Naive B cell (primary cell): ENCODE results near the gene ANG. TPM values are rescaled to one million over a fixed set of nuclear protein-coding genes. Genes with fewer than 3 reads are reported as not detected.
"Not testable (repeated sequence)": the region's sequence is repeated elsewhere in the genome, so short reads cannot be mapped to it uniquely, and the experiment has no call there.

Experiments
- ATAC-seq, 2 donors: fragments of 150-1000 bp; cut with Tn5 transposase; 2 replicates each; pipeline ENCODE4 v1.10.0; 2021; ENCODE audit warnings: low read depth in 2 of 2, mild to moderate bottlenecking in 2 of 2, moderate library complexity in 2 of 2
- DNase-seq: peaks from one replicate; pipeline ENCODE4 v3.0.0; 2022
- H3K27ac Mint-ChIP-seq, 6 donors: one replicate each; pipeline ENCODE4 v1.8.0; 2020 to 2022; ENCODE audit warnings: mild to moderate bottlenecking in 6 of 6, mixed read lengths in 6 of 6, moderate library complexity in 5 of 6, inconsistent platforms in 2 of 6
- H3K27me3 Mint-ChIP-seq, 3 donors: one replicate each; pipeline ENCODE4 v1.8.0; 2021 to 2022; ENCODE audit warnings: mixed read lengths in 3 of 3, mild to moderate bottlenecking in 1 of 3
- H3K36me3 Mint-ChIP-seq, 2 donors: one replicate each; pipeline ENCODE4 v1.8.0; 2020 to 2022; ENCODE audit warnings: mixed read lengths in 2 of 2, inconsistent platforms in 1 of 2, mild to moderate bottlenecking in 1 of 2
- H3K4me1 Mint-ChIP-seq, 3 donors: one replicate each; pipeline ENCODE4 v1.8.0; 2020 to 2022; ENCODE audit warnings: mixed read lengths in 3 of 3, inconsistent platforms in 1 of 3, mild to moderate bottlenecking in 1 of 3, moderate library complexity in 1 of 3
- H3K4me3 Mint-ChIP-seq, 8 donors: one replicate each; pipeline ENCODE4 v1.8.0; 2020 to 2022; ENCODE audit warnings: mild to moderate bottlenecking in 8 of 8, mixed read lengths in 8 of 8, moderate library complexity in 8 of 8, inconsistent platforms in 2 of 8
- H3K9me3 Mint-ChIP-seq, 7 donors: one replicate each; pipeline ENCODE4 v1.8.0; 2020 to 2022; ENCODE audit warnings: mixed read lengths in 7 of 7, mild to moderate bottlenecking in 5 of 7, inconsistent platforms in 2 of 7, moderate library complexity in 1 of 7
- polyA plus RNA-seq, 6 donors: library from polyadenylated mRNA; unstranded; fragments of 300-500 nt; fragmentation: Illumina TruSeq; gene quantifications; one replicate each; pipeline ENCODE4 v1.2.3, GENCODE V29; 2021; ENCODE audit warnings: low read depth in 6 of 6

The ANG gene
- under 1 TPM in 3 of 6 donors, not detected in 3; 0.53 to 0.63 (median 0.57) TPM for polyA plus RNA-seq

DNA sequence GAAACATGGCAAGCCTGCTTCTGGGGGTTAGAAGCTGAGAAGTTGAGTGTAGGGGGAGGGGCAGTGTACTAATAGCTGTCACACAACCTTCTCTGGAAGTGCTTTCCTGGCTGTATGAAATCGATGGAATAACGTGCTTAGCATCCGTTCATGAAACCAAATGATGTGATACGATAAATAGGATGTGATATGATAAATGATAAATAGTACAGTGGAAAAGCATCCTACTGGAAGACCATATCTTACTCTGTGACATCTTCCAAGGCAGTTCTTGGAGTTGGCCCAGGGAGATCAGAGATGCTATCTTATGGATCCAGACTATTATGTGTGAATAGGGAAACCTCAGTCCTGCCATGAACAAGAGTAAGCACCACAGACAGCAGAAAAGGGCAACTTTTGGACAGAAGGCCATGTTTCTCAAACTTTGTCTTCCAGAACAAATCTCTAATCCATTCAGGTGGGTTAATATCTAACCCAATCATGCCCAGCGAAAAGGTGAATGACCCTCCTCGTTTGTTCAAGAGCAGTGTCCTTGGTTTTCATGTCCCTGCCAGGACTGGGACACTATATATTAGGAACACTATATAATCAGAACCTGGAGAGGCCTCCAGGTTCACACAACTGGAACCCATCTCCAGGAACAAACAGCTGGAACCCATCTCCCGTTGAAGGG lies at the start of gene ANG:
Gene ANG (plus strand): TSS at position 598 of the 673 bp plus-strand sequence. CDS start 4,801 bp downstream, outside the sequence.
- Mint-ChIP-seq H3K4me3 (no peak within 1 kb of the TSS), H3K27ac (no peak within 1 kb of the TSS), H3K9me3 (no peaks in the 10 kb centered on the region), H3K36me3 (no peaks in the 10 kb centered on the region), H3K4me1 (peaks cover 4 to 17% (median 13%) of the 10 kb centered on the region in 3 donors), H3K27me3 (peaks cover 0 to 6% (median 4%) of the 10 kb centered on the region in 3 donors)
- ATAC-seq, result no peak
- DNase-seq, result no peak

DNA sequence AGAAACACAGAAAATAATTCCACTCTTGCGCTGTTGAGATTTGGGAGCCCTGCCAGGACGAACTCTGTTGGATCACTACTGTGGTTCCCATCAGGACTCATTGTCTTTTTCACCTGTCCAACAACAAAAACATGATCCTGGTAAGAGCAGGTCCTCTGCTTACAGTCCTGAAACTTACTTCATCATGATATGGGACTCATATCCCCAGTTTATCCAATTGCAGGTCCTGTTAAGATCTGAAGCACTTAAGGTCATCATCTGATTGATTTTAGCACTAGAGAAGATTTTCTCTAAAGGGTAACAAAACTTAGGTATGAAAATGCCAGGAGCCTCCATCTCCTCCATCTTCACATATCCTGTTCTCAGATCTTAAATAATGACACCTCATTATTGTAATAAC lies 47.0 kb upstream of the ANG start, which contains the start of gene OR6S1:
Gene OR6S1 (minus strand): TSS at position 101 of the 400 bp plus-strand sequence. CDS start 0 bp downstream, at position 101.
- no peaks in the 10 kb centered on the region for H3K9me3 Mint-ChIP-seq
- H3K36me3 Mint-ChIP-seq, result no peaks in the 10 kb centered on the region
- no peak for ATAC-seq
- DNase-seq, result no peak
- H3K27ac Mint-ChIP-seq, result no peak within 1 kb of the TSS
- no peak within 1 kb of the TSS for H3K4me3 Mint-ChIP-seq
- H3K27me3 Mint-ChIP-seq, result peaks cover 33 to 62% (median 59%) of the 10 kb centered on the region in 3 donors
- H3K4me1 Mint-ChIP-seq, result peaks cover 0 to under 1% (median 0%) of the 10 kb centered on the region in 3 donors

DNA sequence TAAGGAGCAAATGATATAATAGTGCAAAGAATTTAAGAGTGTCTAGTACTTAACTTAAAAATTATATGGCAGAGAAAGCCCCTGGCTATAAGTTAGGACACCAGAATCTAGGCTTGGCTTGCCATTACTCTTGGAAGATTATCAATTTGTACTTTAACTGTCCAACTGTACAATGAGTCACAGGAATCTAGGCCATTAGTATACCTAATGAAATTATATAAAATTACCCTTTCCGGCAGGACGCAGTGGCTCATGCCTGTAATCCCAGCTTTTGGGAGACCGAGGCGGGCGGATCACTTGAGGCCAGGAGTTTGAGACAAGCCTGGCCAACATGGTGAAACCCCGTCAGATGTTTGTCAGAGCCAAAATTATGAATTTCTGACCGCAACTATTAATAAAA lies 46.4 kb upstream of the ANG start:
- no peaks in the 10 kb centered on the region for H3K9me3 Mint-ChIP-seq
- ATAC-seq (no peak), DNase-seq (no peak)
- no peaks in the 10 kb centered on the region for H3K36me3 Mint-ChIP-seq
- H3K27ac Mint-ChIP-seq, result no peak overlapping the region
- no peak overlapping the region for H3K4me3 Mint-ChIP-seq
- peaks cover 33 to 59% (median 57%) of the 10 kb centered on the region in 3 donors for H3K27me3 Mint-ChIP-seq
- H3K4me1 Mint-ChIP-seq, result no peaks in the 10 kb centered on the region

DNA sequence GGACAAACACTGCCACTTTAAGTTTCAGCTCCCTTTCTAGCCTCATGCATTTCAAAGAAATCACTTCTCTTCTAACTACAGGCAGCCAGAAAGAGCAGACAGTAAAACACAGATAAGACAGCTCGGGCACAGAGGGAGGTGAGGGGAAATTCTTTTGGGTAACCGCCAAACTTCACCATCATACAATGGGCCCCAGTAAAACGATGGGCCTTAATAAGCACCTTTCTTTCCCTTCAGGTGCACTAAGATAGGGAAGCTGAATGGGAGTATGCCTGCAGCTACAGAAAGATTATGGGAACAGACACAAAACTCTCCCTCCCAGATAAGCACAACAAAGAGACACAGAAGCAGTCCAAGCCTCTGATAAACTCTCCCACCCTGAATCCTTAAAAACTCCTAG lies 45.8 kb upstream of the ANG start:
- H3K4me3 Mint-ChIP-seq, H3K9me3 Mint-ChIP-seq, H3K4me1 Mint-ChIP-seq, H3K27ac Mint-ChIP-seq, H3K36me3 Mint-ChIP-seq, ATAC-seq, DNase-seq: not testable (repeated sequence)
- peaks cover 33 to 61% (median 57%) of the 10 kb centered on the region in 3 donors for H3K27me3 Mint-ChIP-seq

DNA sequence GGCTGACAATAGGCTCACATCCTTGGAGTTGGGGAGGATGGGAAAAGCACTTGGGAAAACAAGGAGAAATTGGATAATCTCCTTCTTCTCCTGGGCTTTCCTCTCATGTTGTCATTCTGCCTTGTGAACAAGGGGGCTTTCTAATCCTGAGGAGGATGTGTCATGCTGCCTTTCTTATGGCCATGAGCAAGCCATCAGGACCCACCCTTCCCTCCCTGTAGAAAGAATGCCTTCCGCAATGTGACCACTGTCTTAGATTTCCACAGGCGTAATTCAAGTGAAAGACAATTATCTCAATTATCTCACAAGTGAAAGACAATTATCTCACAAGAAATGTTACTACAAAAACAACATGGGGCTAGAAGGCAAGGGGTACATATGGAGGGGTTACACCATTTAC lies 44.0 kb upstream of the ANG start:
- Mint-ChIP-seq H3K4me1 (no peaks in the 10 kb centered on the region), H3K4me3 (no peak overlapping the region), H3K9me3 (no peaks in the 10 kb centered on the region), H3K36me3 (no peaks in the 10 kb centered on the region), H3K27me3 (peaks cover 39 to 60% (median 59%) of the 10 kb centered on the region in 3 donors), H3K27ac (no peak overlapping the region)
- DNase-seq (no peak), ATAC-seq (no peak)

DNA sequence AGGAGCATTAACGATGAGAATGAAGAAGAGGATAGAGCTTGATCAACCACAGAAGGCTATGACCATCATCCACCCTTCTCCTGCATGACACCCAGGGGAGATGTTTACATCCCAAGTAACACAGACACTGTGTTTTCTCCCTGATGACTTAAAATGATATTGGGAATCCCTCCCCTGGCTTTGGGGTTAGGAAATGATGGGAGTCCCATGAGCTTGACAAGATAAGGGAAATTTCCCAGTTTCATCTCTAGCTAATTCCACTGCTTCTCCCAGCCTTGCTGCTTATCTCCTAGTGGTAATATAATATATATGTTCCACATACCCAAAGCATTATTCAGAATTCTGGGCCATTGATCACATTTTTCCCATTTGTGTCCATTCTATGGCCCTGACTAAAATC lies 43.1 kb upstream of the ANG start:
- Mint-ChIP-seq H3K36me3 (no peaks in the 10 kb centered on the region), H3K27ac (no peak overlapping the region), H3K27me3 (peaks cover 38 to 60% (median 58%) of the 10 kb centered on the region in 3 donors), H3K4me1 (no peaks in the 10 kb centered on the region), H3K4me3 (no peak overlapping the region), H3K9me3 (no peaks in the 10 kb centered on the region)
- no peak for ATAC-seq
- DNase-seq, result no peak

DNA sequence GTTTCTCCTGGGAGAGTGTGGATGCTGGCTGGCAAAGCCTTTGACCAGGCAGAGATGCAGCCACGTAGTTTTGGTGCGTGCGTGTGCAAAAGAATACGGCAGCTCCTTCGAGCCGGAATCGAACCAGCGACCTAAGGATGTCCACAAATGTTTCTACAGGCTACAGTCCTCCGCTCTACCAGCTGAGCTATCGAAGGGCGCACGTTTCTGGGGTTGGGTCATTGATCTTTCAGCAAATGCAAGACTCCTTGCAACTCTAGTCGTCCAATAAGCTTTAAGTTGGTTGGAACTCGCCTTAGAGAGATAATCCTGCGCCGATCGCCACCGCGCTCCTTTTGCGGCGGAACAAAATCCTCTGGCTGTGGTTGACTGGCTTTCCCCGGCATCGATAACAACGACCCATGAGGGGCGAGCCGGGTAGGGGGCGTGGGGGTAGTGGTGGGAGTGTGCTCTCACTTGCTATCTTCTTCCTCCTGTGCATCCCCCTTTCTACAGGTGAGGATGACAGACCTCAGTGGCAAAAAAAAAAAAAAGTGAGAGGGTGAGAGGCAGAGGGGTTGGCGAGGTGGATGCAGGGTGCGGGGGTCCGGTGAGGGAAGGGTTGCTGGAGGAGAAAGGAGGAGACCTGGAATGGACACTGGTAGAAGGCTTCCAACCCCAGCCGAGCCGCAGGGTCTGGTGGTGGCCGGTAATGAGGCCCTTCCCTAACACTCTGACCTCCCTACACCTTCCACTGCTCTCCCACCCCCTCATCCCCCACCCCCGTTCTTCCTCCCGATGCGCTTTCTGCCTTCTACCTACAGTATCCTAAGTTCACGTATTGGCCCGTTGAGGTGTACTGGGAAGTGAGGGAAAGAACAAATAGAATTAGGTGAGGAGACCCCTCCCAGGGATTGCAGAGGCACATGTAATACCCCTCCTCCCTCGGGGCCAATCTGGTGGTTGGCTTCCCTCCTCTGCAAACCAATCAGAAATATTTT lies 35.3 kb upstream of the ANG start:
- peak overlapping the region in 3 of 6 donors; percentile 49 to 74 (median 63) for H3K27ac Mint-ChIP-seq
- H3K9me3 Mint-ChIP-seq, result peaks cover 0 to 2% (median 0%) of the 10 kb centered on the region in 7 donors
- H3K36me3 Mint-ChIP-seq, result peaks cover 3 to 8% of the 10 kb centered on the region in 2 donors
- peak overlapping the region; percentile 21 to 80 (median 66) for H3K4me3 Mint-ChIP-seq
- H3K4me1 Mint-ChIP-seq, result peaks cover 26 to 29% (median 29%) of the 10 kb centered on the region in 3 donors
- DNase-seq (no peak), ATAC-seq (peak; percentile 28 to 57)
- peaks cover 62 to 74% (median 68%) of the 10 kb centered on the region in 3 donors for H3K27me3 Mint-ChIP-seq

DNA sequence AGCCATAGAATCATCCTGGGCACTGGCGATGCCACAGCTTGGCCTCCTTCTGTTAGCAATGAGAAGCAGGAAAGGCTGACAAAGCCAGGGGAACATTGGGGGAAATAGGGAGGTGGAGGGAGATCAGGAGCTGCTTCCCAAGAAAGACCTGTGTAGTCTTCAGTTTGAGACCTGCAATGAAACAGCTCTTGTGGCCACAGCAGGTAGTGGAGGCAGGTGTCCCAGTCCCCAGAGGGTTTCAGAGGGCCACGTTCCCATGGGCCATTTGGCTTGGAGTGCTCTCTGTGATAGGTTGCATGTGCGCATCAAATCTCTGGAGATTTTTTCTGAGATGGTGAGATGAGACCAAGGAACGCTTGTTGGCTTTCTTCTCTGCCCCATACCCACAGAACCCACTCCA lies 32.7 kb upstream of the ANG start:
- peaks cover 65 to 74% (median 73%) of the 10 kb centered on the region in 3 donors for H3K27me3 Mint-ChIP-seq

DNA sequence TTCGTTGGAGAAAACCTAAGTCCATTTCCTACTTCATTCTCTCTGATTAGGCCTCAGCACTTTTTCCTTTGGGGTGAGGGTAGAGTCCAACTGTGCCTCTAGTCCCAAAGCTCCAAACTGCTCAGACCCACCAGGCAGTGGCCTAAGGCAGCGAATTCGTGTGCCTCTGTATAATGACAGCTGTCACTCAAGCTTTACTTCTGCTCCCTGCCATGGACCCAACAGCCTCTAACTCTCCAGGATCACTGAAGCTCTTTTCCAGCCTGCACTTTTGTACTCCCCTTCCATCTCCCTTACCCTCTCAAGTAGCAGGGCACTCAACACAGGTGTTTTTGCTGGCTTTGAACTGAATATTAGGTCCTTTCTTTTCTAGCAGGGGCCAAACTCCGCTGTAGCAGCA lies 32.3 kb upstream of the ANG start:
- H3K27me3 Mint-ChIP-seq, result peaks cover 64 to 72% (median 71%) of the 10 kb centered on the region in 3 donors
- H3K9me3 Mint-ChIP-seq, result peaks cover 0 to 2% (median 0%) of the 10 kb centered on the region in 7 donors
- ATAC-seq, result no peak
- H3K4me3 Mint-ChIP-seq, result no peak overlapping the region
- peaks cover 28 to 29% (median 29%) of the 10 kb centered on the region in 3 donors for H3K4me1 Mint-ChIP-seq
- peaks cover 3 to 8% of the 10 kb centered on the region in 2 donors for H3K36me3 Mint-ChIP-seq
- H3K27ac Mint-ChIP-seq, result no peak overlapping the region
- DNase-seq, result no peak

More for the DNA sequence above, 32.7 kb upstream of the ANG start:
- Mint-ChIP-seq H3K36me3 (peaks cover 3 to 8% of the 10 kb centered on the region in 2 donors), H3K27ac (no peak overlapping the region), H3K4me1 (peaks cover 28 to 29% (median 29%) of the 10 kb centered on the region in 3 donors), H3K9me3 (peaks cover 0 to 2% (median 0%) of the 10 kb centered on the region in 7 donors), H3K4me3 (no peak overlapping the region)
- ATAC-seq, result no peak
- DNase-seq, result no peak

DNA sequence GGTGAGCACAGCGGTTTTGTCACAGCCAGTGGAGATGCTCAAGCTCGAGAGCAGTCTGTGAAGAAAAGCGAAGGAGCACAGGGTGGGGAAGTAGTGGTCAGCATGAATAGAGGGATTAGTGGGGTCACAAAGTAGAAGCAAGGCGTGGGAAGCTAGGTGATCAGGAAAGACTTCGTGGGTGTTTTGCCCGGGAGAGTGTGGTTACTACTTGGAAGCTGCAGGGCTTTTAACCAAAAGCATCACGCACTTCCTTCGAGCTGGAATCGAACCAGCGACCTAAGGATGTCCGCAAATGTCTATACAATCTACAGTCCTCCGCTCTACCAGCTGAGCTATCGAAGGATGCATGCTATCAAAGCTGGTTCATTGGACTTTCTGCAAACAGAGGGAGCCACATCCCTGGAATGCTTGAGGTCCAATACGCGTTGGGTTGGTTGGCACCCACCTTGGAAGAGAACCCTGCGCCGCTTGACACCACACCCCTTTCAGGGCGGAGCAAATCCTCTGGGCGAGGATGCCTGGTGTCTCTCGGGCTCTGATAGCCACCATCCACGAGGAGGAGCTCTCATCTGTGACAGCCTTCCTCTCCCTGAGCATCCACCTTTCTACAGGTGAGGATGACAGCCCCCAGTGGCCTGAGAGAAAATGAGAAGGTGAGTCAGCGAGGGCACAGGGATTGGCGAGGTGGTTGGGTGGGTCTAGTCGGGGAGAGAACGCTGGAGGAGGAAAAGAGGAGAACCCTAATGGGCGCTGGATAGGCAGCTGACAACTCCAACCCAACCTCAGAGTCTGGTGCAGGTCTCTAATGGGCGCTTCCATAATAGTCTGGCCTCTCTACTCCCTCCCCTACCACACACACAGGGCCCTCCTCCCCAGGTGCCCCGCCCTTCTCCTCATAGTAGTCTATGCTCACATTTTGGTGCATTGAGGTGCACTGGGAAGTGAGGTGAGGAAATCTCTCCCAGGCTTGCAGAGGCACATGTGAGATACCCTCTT lies 31.1 kb upstream of the ANG start:
- DNase-seq, result no peak
- H3K27me3 Mint-ChIP-seq, result peaks cover 53 to 64% (median 60%) of the 10 kb centered on the region in 3 donors
- H3K4me3 Mint-ChIP-seq, result peak overlapping the region in 2 of 8 donors; percentile 17 to 23
- no peak for ATAC-seq
- peaks cover 28 to 34% (median 30%) of the 10 kb centered on the region in 3 donors for H3K4me1 Mint-ChIP-seq
- H3K9me3 Mint-ChIP-seq, result peaks cover 0 to 2% (median 0%) of the 10 kb centered on the region in 7 donors
- peaks cover 3 to 8% of the 10 kb centered on the region in 2 donors for H3K36me3 Mint-ChIP-seq
- H3K27ac Mint-ChIP-seq, result peak overlapping the region in 2 of 6 donors; percentile 16 to 82

DNA sequence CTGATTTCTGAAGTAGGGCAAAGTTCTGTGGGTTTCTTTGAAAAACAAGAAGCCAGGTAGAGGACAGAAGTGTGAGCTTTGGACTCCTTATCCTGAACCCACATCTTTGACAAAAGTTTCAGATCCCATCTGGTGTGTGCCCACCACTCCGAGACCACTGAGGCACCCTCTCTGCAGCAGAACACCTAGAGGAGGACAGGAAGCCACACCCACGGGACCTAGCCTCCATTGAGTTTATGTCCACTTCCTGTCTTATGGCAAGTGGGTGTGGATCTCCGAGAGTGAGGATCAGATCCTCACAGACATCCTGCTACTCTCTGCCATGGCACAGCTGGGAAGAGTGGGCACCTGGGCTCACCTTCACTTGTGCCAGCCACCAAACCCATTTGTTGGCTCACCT lies 30.3 kb upstream of the ANG start:
- no peak for DNase-seq
- Mint-ChIP-seq H3K4me3 (no peak overlapping the region), H3K27me3 (peaks cover 46 to 58% (median 53%) of the 10 kb centered on the region in 3 donors), H3K27ac (no peak overlapping the region), H3K4me1 (peaks cover 28 to 35% (median 30%) of the 10 kb centered on the region in 3 donors), H3K36me3 (peaks cover 3 to 8% of the 10 kb centered on the region in 2 donors), H3K9me3 (peaks cover 0 to 2% (median 0%) of the 10 kb centered on the region in 7 donors)
- ATAC-seq, result no peak

DNA sequence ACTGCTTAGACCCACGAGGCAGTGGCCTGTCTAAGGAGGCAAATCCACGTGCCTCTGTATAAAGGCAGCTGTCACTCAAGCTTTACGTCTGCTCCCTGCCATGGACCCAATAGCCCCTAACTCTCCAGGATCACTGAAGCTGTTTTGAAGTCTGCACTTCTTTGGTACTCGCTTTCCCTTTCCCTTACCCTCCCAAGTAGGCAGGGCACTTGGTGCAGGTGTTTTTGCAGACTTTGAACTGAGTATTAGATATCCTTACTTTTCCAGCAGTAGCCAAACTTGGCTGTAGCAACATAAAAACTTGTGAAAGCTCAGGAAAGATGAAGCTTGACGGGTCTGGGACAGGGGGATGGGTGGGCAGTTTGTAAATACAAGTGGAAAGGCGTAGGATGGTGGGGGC lies 29.2 kb upstream of the ANG start:
- H3K27ac Mint-ChIP-seq, result no peak overlapping the region
- H3K36me3 Mint-ChIP-seq, result peaks cover 1 to 8% of the 10 kb centered on the region in 2 donors
- H3K4me3 Mint-ChIP-seq, result no peak overlapping the region
- H3K9me3 Mint-ChIP-seq, result peaks cover 0 to 2% (median 0%) of the 10 kb centered on the region in 7 donors
- peaks cover 36 to 47% (median 42%) of the 10 kb centered on the region in 3 donors for H3K27me3 Mint-ChIP-seq
- H3K4me1 Mint-ChIP-seq, result peaks cover 28 to 34% (median 30%) of the 10 kb centered on the region in 3 donors
- no peak for ATAC-seq
- no peak for DNase-seq
